GM12878 (cell line): Measurements from ENCODE around the gene RPS3. TPM values are rescaled to one million over a fixed set of nuclear protein-coding genes. Genes with fewer than 3 reads are reported as not detected.

Experiments used
- ATAC-seq: fragments of 200-7000 bp; cut with Tn5 transposase; 3 replicates; pipeline ENCODE4 v1.9.1; 2020; ENCODE audit warnings: mild to moderate bottlenecking, moderate library complexity
- BruUV-seq: library from RNA; stranded (reverse); fragments of 400-500 nt; replicated peaks from 2 replicates; lab custom pipeline; 2021; lab: Mats Ljungman, UMichigan
- CTCF ChIA-PET: fragments of 300-600 bp; sonication (Branson Sonifier 250); formaldehyde crosslinking; extraction: SDS; loops from one replicate; lab custom pipeline; 2021; ENCODE audit warnings: inconsistent platforms; lab: Yijun Ruan, JAX
- POLR2A ChIA-PET: fragments of 350-600 bp; formaldehyde crosslinking; extraction: SDS; loops from one replicate; lab custom pipeline; 2021; ENCODE audit warnings: inconsistent platforms; lab: Charles Lee
- RAD21 ChIA-PET: fragments of 300-600 bp; sonication (Branson Sonifier 250); formaldehyde crosslinking; loops from one replicate; lab custom pipeline; 2023; ENCODE audit warnings: antibody characterized with exemption; ENCODE audit not compliant: unreplicated experiment; lab: Charles Lee
- SMC1A ChIA-PET: fragments of 300-600 bp; sonication (Branson Sonifier 250); formaldehyde crosslinking; loops from one replicate; lab custom pipeline; 2023; ENCODE audit not compliant: unreplicated experiment, uncharacterized antibody; lab: Charles Lee
- DNase-seq: peaks from one replicate; pipeline ENCODE4 v3.0.0-alpha.2; 2011; ENCODE audit warnings: low read depth, low spot score
- FAIRE-seq: peaks from 3 replicates; lab custom pipeline; 2011; peaks lifted over from hg19 to GRCh38; lab: Jason Lieb, UNC
- H2AFZ ChIP-seq: 2 replicates; pipeline ENCODE4 v1.6.0; 2011; ENCODE audit warnings: low read depth, low read length, control low read depth; ENCODE audit not compliant: control insufficient read depth
- H3K27ac ChIP-seq: 2 replicates; pipeline ENCODE4 v1.5.1; 2011; ENCODE audit warnings: control low read depth; ENCODE audit not compliant: control insufficient read depth, insufficient read depth
- H3K27me3 ChIP-seq, 2 experiments: replicated peaks in 1 of 2; 2 replicates each; pipeline versions ENCODE4 v1.6.0 to v1.6.1; 2011; ENCODE audit warnings: low read length in 1 of 2; ENCODE audit not compliant: control insufficient read depth in 2 of 2, insufficient read depth in 2 of 2
- H3K36me3 ChIP-seq, 2 experiments: 2 replicates each; pipeline ENCODE4 v1.5.1; 2011; ENCODE audit warnings: low read length in 1 of 2; ENCODE audit not compliant: control insufficient read depth in 2 of 2, insufficient read depth in 2 of 2
- H3K4me1 ChIP-seq: 2 replicates; pipeline ENCODE4 v1.6.1; 2011; ENCODE audit warnings: mild to moderate bottlenecking, low read length, moderate library complexity, mixed read lengths; ENCODE audit not compliant: control insufficient read depth, insufficient read depth
- H3K4me2 ChIP-seq: 2 replicates; pipeline ENCODE4 v1.6.0; 2011; ENCODE audit warnings: control low read depth; ENCODE audit not compliant: control insufficient read depth, insufficient read depth
- H3K4me3 ChIP-seq: fragments of 200-600 bp; sonication (generic); 2 replicates; pipeline ENCODE4 v1.5.1; 2016
- H3K79me2 ChIP-seq: 2 replicates; pipeline ENCODE4 v1.6.0; 2011; ENCODE audit warnings: low read length; ENCODE audit not compliant: control insufficient read depth, insufficient read depth
- H3K9ac ChIP-seq: 2 replicates; pipeline ENCODE4 v1.8.0; 2011; ENCODE audit warnings: low read length, control low read depth, mixed read lengths; ENCODE audit not compliant: control insufficient read depth, insufficient read depth
- H3K9me3 ChIP-seq: replicated peaks from 3 replicates; pipeline ENCODE4 v1.5.1; 2011; ENCODE audit warnings: mild to moderate bottlenecking, low read length; ENCODE audit not compliant: control insufficient read depth, insufficient read depth
- H4K20me1 ChIP-seq: 2 replicates; pipeline ENCODE4 v1.6.0; 2011; ENCODE audit not compliant: control insufficient read depth, insufficient read depth
- ASH2L ChIP-seq: fragments of 300-600, 200-600 bp; sonication (generic); IDR thresholded peaks from 2 replicates; pipeline ENCODE4 v1.6.1; 2017; ENCODE audit warnings: low read depth, mild to moderate bottlenecking, borderline replicate concordance
- CHD2 ChIP-seq: IDR thresholded peaks from 2 replicates; pipeline ENCODE4 v1.6.1; 2011; ENCODE audit warnings: low read depth, low read length, improper control_type of control experiment, borderline replicate concordance
- E4F1 ChIP-seq: fragments of 450-650 bp; IDR thresholded peaks from 2 replicates; pipeline ENCODE4 v1.6.1; 2018; ENCODE audit warnings: borderline replicate concordance, mild to moderate bottlenecking; ENCODE audit not compliant: partially characterized antibody
- HSF1 ChIP-seq: fragments of 150-350 bp; IDR thresholded peaks from 2 replicates; pipeline ENCODE4 v1.6.1; 2014; ENCODE audit warnings: mild to moderate bottlenecking, low read depth, low read length
- JUND ChIP-seq: IDR thresholded peaks from 2 replicates; pipeline ENCODE4 v1.6.1; 2012; ENCODE audit warnings: low read depth, mild to moderate bottlenecking, low read length, improper control_type of control experiment, moderate library complexity
- KDM1A ChIP-seq: fragments of 200-600 bp; sonication (generic); IDR thresholded peaks from 2 replicates; pipeline ENCODE4 v1.6.1; 2016; ENCODE audit warnings: borderline replicate concordance
- RFX5 ChIP-seq: IDR thresholded peaks from 2 replicates; pipeline ENCODE4 v1.6.1; 2011; ENCODE audit warnings: low read depth, low read length, improper control_type of control experiment
- SMC3 ChIP-seq: IDR thresholded peaks from 2 replicates; pipeline ENCODE4 v1.6.1; 2011; ENCODE audit warnings: low read length, improper control_type of control experiment, borderline replicate concordance
- SREBF2 ChIP-seq: IDR thresholded peaks from 2 replicates; pipeline ENCODE4 v1.6.1; 2012; ENCODE audit warnings: mild to moderate bottlenecking, low read length
- TCF12 ChIP-seq: IDR thresholded peaks from 2 replicates; pipeline ENCODE4 v1.6.1; 2011; ENCODE audit warnings: low read depth, mild to moderate bottlenecking, low read length
- YY1 ChIP-seq: IDR thresholded peaks from 2 replicates; pipeline ENCODE4 v1.6.1; 2011; ENCODE audit warnings: low read depth, mild to moderate bottlenecking, low read length
- ZNF207 ChIP-seq: fragments of 450-650 bp; IDR thresholded peaks from 2 replicates; pipeline ENCODE4 v1.6.1; 2014; ENCODE audit warnings: antibody characterized with exemption, mild to moderate bottlenecking, borderline replicate concordance
- WGBS: methylation state at CpG from one replicate; pipeline ENCODE4 v1.1.6; 2016; ENCODE audit warnings: low lambda C conversion rate; ENCODE audit not compliant: insufficient replicate concordance, insufficient coverage; ENCODE audit errors: missing lambda C conversion rate; 5-methylcytosine and 5-hydroxymethylcytosine counted together
- in situ Hi-C: fragments of 300-500 bp; cut with MboI; formaldehyde crosslinking; loops from 9 replicates; pipeline ENCODE4 v1.14.3; 2018; ENCODE audit warnings: mixed read lengths
- intact Hi-C: fragments of 100-400 bp; cut with micrococcal nuclease; formaldehyde crosslinking; loops from one replicate; pipeline ENCODE4 v1.14.2; 2022; ENCODE audit not compliant: unreplicated experiment
- polyA plus RNA-seq, 11 experiments: library from polyadenylated mRNA; depleted of rRNA in 4 of 11; unstranded in 6 of 11; stranded (reverse) in 5 of 11; fragments of >200 nt; fragmentation: Nextera tagmentation in 4 of 11; fragmentation: Illumina TruSeq in 1 of 11; extraction: Ambion mirVana in 4 of 11; extraction: Trizol in 1 of 11; gene quantifications; 1 replicate in 1 of 11; 2 replicates in 10 of 11; pipeline versions ENCODE4 v1.2.1 to v1.2.3, GENCODE V29; 2011 to 2016; ENCODE audit warnings: inconsistent platforms in 2 of 11, missing spikeins in 2 of 11, low read depth in 1 of 11
- total RNA-seq, 4 experiments: library from RNA; depleted of rRNA in 3 of 4; stranded (reverse); fragments of >200 nt in 3 of 4; fragmentation: Illumina TruSeq in 1 of 4; extraction: Trizol in 1 of 4; gene quantifications; 2 replicates each; pipeline versions ENCODE4 v1.2.1 to v1.2.3, GENCODE V29; 2013 to 2021

RPS3 gene
- total and polyA plus RNA-seq, 10 of the 15 experiments (the other 5 are each of a cell fraction or from before 2014, with no cell fraction given) = 2,127 to 9,556 (median 4,327) TPM

- TF ChIP-seq TCF12 (no peak), KDM1A (no peak), HSF1 (no peak), RFX5 (no peak), E4F1 (no peak), CHD2 (no peak), ASH2L (no peak), SMC3 (no peak), YY1 (no peak), SREBF2 (no peak), JUND (no peak), ZNF207 (no peak)
- no peaks in the 10 kb centered on the region for H4K20me1 ChIP-seq
- no peak overlapping the region for H3K4me3 ChIP-seq
- no TSS peak for BruUV-seq
- no peaks in the 10 kb centered on the region for H3K79me2 ChIP-seq
- H3K9me3 ChIP-seq = no peaks in the 10 kb centered on the region
- FAIRE-seq (no peak), ATAC-seq (no peak), DNase-seq (no peak)
- intact Hi-C loops = loop anchor here (10.0 kb wide), 1 partner anchor 265 kb away; no protein-coding TSS in a partner anchor
- in situ Hi-C loops = no loop called here
- SMC1A ChIA-PET = no interaction called here
- H3K9ac ChIP-seq = no peak overlapping the region
- RAD21 ChIA-PET = no interaction called here
- no peak overlapping the region for H3K27ac ChIP-seq
- POLR2A ChIA-PET = no interaction called here
- CTCF ChIA-PET = interaction anchor here (1.1 to 9.1 kb wide), 2 partner anchors 12 to 88 kb away, joined by 3 to 288 read pairs; partner anchors contain the start of gene GDPD5
- H3K4me1 ChIP-seq = no peaks in the 10 kb centered on the region
- no peaks in the 10 kb centered on the region; a peak in 1 of 4 replicates for H3K36me3 ChIP-seq
- H2AFZ ChIP-seq = no peak overlapping the region
- H3K27me3 ChIP-seq = no peaks in the 10 kb centered on the region; a peak in 1 of 4 replicates
- WGBS = 47% methylated on average over 10 of the region's 13 CpGs
- H3K4me2 ChIP-seq = no peak overlapping the region
Observed at GRCh38 chr11:75439495-75440120, 40.3 kb downstream of the RPS3 start.
